HG03558 (cell line): ENCODE measurements around the gene TMEM141.
"Not testable (repeated sequence)": the region's sequence is repeated elsewhere in the genome, so short reads cannot be mapped to it uniquely, and the experiment has no call there.

Source experiments
- ATAC-seq: cut with Tn5 transposase; IDR thresholded peaks from one replicate; pipeline ENCODE4 v1.9.1; 2021; ENCODE audit warnings: moderate number of reproducible peaks; ENCODE audit not compliant: unreplicated experiment; ENCODE audit errors: extremely low read depth

The TMEM141 gene

DNA sequence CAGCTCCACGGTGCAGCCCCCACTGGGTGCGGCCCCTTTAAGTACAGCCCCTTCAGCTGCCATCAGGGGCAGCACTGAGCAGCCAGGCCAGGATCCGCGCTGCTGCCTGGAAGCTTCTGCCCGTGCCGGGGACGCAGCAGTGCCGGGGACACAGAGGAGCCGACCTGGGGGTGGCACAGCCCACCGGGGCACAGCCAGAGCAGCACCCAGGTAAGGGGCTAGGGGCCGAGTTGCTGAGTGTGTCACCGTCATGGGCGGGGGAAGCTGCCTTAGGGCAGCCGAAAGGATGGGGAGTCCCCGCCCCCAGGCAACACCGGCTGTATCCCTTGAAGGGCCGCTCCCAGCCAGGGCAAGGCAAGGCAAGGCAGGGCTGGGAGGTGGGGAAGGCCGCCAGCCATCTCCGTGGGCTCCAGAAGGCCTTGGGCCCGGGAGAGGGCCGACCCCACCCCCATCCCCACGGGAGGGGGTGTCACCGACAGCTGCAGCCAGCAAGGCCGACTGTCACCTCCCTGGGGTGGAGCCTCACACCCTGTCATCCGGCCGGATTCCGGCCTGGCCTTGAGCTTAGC lies 51.3 kb downstream of the TMEM141 start, which contains the start of gene AJM1:
TSS of gene AJM1 (plus strand) at position 99 of the 569 bp plus-strand sequence. CDS start 1,937 bp downstream, outside the sequence.
- ATAC-seq: not testable (repeated sequence)
